Dermis microvascular lymphatic vessel endothelial cell (primary cell): Measurements from ENCODE around the gene GOLGA1. TPM values are rescaled to one million over a fixed set of nuclear protein-coding genes. Genes with fewer than 3 reads are reported as not detected.

ENCODE experiments used
- DNase-seq, 2 donors: peaks; one replicate each; pipeline versions ENCODE4 v3.0.0 to v3.0.0-alpha.2; 2010; ENCODE audit warnings: low read depth in 2 of 2
- total RNA-seq: library from RNA; depleted of rRNA; stranded (reverse); fragments of >200 nt; gene quantifications from 2 replicates; pipeline ENCODE4 v1.2.1, GENCODE V29; 2014

GOLGA1 gene
- total RNA-seq, 1 donor from 2014 or later = 5.9 TPM

- DNase-seq = peak; percentile 16 to 65
These were observed 1.0 kb upstream of the GOLGA1 start for GRCh38 chr9:124941679-124942561.

GRCh38 chr9:124940521-124940893, 376 bp downstream of the GOLGA1 start:
- DNase-seq = peak in 1 of 2 donors; percentile 10

GRCh38 chr9:124939944-124940343, 939 bp downstream of the GOLGA1 start:
- DNase-seq = no peak

- peak in 1 of 2 donors; percentile 61 for DNase-seq
These were observed 6.6 kb downstream of the GOLGA1 start for GRCh38 chr9:124934290-124934689.

- no peak for DNase-seq
These were observed 8.6 kb downstream of the GOLGA1 start for GRCh38 chr9:124932333-124932732.

GRCh38 chr9:124929464-124929863, 11.4 kb downstream of the GOLGA1 start:
- DNase-seq = peak in 1 of 2 donors; percentile 44

GRCh38 chr9:124928116-124928515, 12.8 kb downstream of the GOLGA1 start:
- no peak for DNase-seq

GRCh38 chr9:124920394-124920793, 20.5 kb downstream of the GOLGA1 start:
- peak in 1 of 2 donors; percentile 72 for DNase-seq

- no peak for DNase-seq
These were observed 26.0 kb downstream of the GOLGA1 start for GRCh38 chr9:124914753-124915405.

GRCh38 chr9:124913378-124913777, 27.5 kb downstream of the GOLGA1 start:
- no peak for DNase-seq

- no peak for DNase-seq
These were observed 29.1 kb downstream of the GOLGA1 start for GRCh38 chr9:124911766-124912165.

- DNase-seq = no peak
These were observed 32.8 kb downstream of the GOLGA1 start for GRCh38 chr9:124908098-124908497.

- DNase-seq = peak; percentile 30 to 55
These were observed 33.9 kb downstream of the GOLGA1 start for GRCh38 chr9:124906966-124907365.

- no peak for DNase-seq
These were observed 41.0 kb downstream of the GOLGA1 start for GRCh38 chr9:124899845-124900244.

- no peak for DNase-seq
These were observed 43.1 kb downstream of the GOLGA1 start for GRCh38 chr9:124897570-124898460.

- DNase-seq = peak; percentile 26 to 63
These were observed 46.1 kb downstream of the GOLGA1 start for GRCh38 chr9:124894741-124895170.

GRCh38 chr9:124894035-124894740, 46.7 kb downstream of the GOLGA1 start:
- DNase-seq = no peak

- DNase-seq = no peak
These were observed 50.7 kb downstream of the GOLGA1 start for GRCh38 chr9:124890179-124890578.

GRCh38 chr9:124889006-124889405, 51.9 kb downstream of the GOLGA1 start:
- no peak for DNase-seq

GRCh38 chr9:124887832-124888231, 53.1 kb downstream of the GOLGA1 start:
- no peak for DNase-seq

- DNase-seq = no peak
These were observed 53.9 kb downstream of the GOLGA1 start for GRCh38 chr9:124886866-124887492.
